Head of caudate nucleus (tissue), 42 donors: ENCODE results near the gene FGFRL1.
"Not testable (repeated sequence)": the region's sequence is repeated elsewhere in the genome, so short reads cannot be mapped to it uniquely, and the experiment has no call there.

ENCODE experiments used
- DNase-seq, 42 donors: peaks; one replicate each; pipeline versions ENCODE4 v3.0.0 to v3.0.0-alpha.2; 2020 to 2021; ENCODE audit warnings: mixed read lengths in 7 of 42
- intact Hi-C: fragments of 100-400 bp; cut with DNase I; formaldehyde crosslinking; loops from one replicate; pipeline ENCODE4 v1.15.0; 2022

Gene FGFRL1

DNA sequence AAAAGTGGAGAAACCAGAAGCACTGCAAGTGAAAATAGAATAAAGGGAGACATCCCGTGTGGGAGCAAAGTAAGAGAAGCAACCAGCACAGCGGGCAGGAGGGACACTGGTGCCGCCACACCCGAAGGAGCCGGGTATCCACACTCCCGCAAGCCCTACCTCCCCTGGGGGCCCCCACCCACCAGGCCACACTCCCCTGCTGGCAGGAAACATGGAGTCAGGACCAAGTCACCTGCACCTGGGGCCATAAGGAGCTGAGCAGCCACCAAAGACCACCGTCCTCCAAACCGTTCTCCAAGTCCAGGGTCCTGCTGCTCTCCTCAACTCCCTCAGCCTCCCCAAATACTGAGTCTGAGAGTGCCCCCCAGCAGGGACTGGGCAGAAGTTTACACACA is 30.5 kb downstream of the FGFRL1 start:
- DNase-seq: no peak
- intact Hi-C loops: no loop called here

DNA sequence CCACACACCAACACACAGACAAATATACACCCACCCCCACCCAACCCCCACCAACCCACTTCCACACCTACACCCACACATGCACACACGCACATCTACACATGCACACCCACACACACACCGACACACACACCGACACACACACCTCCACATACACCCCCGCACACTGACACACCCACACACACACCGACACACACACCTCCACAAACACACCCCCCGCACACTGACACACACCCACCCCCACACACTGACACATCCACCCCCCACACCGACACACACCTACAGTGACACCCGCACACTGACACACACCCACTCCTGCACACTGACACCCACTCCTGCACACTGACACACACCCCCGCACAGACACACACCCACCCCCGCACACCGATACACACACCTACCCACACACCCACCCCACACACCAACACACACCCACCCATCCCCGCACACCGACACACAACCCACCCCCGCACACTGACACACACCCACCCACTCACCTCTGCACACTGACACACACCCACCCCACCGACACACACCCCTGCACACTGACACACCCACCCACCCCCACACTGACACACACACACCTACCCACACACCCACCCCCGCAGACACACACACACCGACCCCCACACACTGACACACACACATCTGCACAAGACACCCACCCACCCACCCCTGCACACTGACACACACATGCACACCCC is 31.1 kb downstream of the FGFRL1 start:
- DNase-seq: peak in 1 of 42 donors; percentile 2
- intact Hi-C loops: no loop called here

DNA sequence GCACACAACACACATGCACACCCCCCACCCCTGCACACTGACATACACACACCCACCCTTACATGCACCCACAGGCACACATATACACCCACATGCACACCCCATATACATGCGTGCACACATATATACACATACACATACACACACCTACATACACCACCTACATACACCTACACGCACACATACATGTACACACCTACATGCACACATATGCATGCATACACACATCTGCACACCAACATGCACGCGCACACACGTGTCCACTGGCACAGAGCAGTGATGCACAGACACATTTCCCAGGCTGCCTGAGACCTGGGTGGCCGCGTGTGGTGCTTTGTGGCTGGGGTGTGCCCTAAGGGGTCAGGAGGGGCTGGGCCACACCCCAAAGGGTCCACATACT is 31.7 kb downstream of the FGFRL1 start:
- intact Hi-C loops: no loop called here

DNA sequence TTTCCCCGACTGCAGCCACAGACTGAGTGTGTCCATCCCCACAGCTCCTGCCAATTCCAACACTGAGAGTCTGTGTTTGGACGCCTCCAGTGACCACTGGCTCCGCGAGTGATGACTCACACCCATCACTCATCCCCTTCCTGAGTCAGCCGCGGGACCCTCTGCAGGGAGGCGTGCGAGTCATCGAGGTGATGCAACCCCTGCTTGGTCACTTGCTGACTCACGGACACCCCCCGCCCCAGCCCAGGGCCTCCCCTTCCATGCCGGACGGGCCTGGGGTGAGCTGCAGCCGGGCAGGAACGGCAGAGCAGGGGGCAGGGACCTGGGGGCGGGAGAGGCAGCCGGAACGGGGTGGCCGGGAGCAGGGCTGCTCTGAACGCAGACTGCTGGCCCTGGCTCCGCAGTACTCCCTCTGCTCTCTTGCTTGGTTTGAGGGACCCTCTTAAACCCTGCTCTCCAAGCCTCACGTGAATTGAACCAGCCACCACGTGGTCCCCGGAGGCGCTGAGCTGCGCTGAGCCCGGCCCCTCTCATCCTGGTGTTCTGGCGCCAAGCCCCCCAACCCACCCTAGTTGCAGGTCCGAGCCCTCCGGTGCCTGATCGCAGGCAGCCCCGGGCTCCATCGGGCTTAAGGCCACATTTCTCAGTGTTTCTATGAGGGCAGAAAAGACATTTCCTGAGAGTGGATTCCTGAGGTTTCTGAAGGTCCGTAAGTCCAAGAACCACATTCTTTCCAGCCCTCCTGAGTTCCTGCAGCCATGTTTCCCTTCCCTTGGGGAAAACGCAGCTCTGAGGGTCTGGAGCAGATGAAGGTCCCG is 32.4 kb downstream of the FGFRL1 start:
- peak in 38 of 42 donors; percentile 38 to 95 (median 68) for DNase-seq
- intact Hi-C loops: no loop called here

More for the DNA sequence above, 31.7 kb downstream of the FGFRL1 start:
- DNase-seq: no peak

DNA sequence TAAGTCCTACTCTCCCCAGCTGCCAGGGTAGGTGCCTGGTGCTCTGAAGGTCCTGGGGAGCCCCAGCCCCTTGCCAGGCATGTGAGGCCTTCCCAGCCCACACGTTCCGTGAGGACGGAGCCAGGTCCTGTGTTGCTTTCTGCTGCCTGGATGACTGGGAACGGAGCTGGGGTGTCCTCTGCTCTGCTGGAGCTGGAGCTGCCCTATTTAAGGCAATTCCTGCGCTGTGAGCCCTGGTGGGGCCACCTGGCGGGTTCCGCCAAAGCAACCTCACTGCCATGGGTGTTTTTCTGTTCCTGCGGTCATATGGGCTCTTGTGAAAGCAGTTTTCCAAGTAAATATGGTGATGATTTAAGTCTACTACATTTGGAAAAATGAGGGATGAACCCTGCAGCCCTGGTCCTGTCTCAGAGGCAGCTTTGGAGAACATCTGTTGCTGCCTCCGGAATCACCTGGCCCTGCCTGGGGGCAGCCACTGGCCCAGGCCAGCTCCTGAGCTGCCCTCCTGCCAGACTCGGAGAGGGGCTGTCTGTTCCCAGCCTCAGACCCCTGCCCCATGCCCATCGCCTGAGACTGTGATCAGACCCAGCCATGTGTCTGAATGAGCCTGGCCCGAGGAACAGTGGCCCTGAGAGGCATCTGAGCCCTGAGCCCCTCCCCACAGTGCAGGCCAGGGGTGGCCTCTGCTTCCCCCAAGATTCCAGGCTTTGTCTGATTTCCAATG is 33.2 kb downstream of the FGFRL1 start:
- intact Hi-C loops: no loop called here
- peak in 2 of 42 donors; percentile 6 to 8 for DNase-seq

DNA sequence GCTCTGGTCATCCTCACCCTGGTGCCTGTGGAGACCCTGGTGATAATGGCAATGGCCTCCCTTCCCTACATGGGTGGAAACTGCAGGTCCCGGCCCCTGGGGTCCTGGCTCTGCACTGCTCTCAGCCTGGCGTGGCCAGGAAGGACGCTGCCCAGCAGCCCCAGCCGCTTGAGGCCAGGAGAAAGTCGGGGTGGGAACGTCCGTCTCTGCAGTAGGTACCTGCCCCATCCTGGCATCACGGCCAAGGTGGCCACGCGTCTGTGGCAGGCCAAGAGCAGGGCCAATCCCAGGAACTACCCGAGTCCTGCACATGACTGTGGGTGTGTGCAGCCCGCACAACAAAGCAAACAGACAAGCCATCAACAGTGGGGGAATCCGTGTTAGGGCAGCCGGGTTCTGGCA is 33.8 kb downstream of the FGFRL1 start:
- peak in 3 of 42 donors; percentile 11 to 23 (median 12) for DNase-seq
- intact Hi-C loops: no loop called here

DNA sequence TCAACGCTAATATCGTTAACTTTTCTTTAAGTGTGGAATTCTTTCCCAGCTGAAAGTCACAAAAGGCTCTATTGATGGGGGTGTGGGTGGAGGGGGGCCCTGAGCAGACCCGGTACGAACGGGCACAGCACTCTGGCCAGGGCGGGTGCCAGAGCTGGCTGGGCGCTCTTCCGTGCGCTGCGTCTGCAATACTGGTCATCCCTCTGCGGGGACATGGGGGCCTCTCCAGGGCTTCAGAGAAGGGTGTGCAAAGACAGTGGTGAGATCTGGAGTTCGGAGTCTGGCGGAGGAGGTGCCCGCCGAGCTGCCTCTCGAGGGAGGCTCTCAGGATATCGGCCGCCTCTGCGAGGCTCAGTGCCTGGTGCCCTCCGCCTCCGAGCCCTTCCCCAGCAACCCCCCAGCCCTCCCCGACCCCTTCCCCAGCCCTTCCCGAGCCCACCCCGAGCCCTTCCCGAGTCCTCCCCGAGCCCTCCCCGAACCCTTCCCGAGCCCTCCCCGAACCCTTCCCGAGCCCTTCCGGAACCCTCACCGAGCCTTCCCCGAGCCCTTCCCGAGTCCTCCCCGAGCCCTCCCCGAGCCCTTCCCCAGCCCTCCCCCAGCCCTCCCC is 34.3 kb downstream of the FGFRL1 start:
- intact Hi-C loops: no loop called here
- DNase-seq: peak in 5 of 42 donors; percentile 5 to 70 (median 27)

DNA sequence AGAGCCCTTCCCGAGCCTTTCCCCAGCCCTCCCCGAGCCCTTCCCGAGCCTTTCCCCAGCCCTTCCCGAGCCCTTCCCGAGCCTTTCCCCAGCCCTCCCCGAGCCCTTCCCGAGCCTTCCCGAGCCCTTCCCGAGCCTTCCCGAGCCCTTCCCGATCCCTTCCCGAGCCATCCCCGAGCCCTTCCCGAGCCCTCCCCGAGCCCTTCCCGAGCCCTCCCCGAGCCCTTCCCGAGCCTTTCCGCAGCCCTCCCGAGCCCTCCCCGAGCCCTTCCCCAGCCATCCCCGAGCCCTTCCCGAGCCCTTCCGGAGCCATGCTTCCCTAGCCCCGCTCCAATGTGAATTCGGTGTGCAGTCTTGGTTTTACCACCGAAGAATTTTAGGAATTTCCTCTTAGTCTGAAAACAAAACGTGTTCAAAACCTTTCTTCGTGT is 35.2 kb downstream of the FGFRL1 start:
- intact Hi-C loops: not testable (repeated sequence)

DNA sequence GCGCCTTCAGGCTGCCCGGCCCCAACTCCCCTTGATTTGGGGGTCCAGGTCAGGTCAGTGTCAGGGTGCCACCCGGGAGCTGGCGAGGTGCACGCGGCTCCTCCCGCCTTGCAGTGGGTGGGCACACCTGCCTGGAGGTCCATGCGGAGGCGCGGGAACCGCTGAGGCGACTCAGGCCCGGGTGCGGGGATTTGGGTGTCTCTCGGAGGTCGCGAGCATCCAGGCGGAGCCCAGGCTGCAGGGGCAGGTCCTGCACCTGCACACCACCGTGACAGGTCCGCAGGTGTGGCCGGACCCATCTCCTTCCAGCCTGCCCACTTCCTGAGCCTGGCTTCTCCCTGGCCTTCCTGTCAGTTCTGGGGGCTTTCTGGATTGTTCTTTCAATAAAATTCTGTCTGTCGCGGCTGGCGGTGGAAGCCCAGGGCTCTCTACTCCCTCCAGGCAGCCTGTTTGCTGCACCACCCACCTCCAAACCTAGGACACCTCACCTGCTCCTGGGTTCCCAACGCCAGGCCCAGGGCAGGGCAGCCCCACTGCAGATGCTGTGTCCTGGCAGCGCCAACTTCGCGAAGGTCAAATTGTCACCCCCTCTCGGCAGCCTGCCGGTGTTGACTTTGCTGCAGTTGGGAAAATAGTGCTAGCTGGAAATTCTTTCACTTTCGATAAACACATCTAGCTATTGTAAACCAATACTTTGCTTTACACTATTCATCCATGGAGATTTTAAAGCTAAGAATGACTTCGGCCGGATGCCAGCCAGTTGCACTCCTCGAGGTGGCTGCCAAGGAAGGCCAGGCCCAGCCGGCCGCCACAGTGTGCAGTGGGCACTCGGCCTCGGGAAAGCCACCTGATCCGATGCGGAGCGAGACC is 35.9 kb downstream of the FGFRL1 start:
- intact Hi-C loops: no loop called here
- DNase-seq: peak in 12 of 42 donors; percentile 2 to 44 (median 17)

More for the DNA sequence above, 35.2 kb downstream of the FGFRL1 start:
- DNase-seq: peak in 37 of 42 donors; percentile 37 to 79 (median 61)

DNA sequence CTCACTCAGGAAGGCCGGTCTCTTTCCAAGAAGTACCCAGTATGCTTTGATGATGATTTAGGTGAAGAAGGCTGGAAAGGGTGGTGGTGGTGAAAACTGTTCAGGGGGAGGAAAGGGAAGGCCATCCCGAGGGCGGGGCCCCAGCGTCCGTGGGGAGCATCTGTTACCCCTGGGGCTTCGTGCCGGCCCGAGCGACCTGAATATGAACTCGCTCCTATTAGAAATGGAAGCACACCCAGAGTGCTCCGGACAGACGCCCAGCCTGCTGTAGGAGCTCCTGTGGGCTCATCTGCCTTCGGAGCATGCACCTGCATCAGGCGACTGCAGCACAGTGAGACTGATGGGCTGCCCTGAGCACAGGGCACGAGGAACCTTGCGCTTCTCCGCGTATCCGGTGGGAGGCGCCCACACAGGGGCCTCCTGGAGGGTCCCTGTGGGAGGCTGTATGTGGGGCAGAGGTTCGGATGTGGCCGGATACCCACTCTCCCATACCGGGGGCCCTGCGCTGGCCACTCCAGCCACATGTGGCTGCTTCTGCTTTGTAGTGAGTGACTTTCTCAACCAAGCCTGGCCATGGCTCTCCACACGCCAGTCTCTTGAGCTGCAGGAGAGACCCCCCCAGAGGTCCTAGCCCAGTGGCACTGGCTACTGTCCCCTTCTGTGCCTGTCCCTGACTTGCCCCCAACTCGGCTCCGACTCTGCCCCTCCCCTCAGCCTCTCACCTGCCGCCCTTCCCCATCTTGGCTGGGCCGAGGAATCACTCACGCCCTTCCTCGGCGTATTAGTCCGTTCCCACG is 36.7 kb downstream of the FGFRL1 start:
- intact Hi-C loops: no loop called here
- peak in 11 of 42 donors; percentile 1 to 45 (median 12) for DNase-seq

DNA sequence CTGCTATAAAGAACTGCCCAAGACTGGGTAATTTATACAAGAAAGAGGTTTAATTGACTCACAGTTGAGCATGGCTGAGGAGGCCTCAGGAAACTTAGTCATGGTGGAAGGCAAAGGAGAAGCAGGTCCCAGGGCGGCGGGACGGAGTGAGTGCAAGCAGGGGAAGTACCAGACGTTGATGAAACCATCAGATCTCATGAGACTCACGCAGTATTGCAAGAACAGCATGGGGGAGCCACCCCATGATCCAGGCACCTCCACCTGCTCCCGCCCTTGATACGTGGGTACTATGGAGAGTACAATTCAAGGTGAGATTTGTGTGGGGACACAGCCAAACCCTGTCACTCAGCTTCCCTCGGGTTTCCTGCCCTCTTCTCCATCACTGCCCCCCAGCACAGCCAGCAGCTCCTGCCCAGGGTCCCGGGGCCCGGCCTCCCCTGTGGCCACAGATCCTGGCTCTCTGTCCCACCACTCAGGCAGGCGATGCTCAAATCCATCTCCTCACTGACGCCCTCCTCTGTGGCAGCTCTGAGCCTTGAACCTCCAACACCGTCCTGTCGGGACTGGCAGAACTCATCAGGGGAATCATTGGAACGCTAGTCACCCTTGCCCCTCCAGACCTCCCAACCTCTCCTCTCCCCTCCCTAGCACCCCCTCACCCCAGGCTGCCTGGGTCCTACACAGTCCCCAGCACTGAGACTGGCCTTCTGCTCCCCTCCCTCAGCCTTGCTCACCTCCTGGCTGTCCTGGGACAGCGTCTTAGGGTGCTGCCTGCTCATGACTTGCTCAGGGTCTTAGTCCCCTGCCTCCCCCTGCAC is 37.6 kb downstream of the FGFRL1 start:
- peak in 10 of 42 donors; percentile 6 to 39 (median 11) for DNase-seq
- intact Hi-C loops: no loop called here

DNA sequence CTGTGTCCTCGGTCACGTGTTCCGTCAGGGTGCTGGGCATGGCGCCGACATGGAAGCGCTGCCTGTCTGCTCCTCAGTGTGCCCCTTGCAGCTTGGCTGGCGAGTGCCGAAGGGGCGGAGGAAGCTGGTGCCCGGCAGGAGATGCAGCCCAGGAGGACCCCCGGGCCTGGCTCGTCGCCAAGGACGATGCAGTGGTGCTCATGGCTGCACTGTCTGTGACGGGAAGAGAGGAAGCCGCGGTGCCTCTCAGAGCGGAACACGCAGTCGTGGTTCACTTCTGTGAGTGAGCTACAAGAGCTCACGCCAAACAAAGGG is 38.1 kb downstream of the FGFRL1 start:
- intact Hi-C loops: no loop called here
- DNase-seq: peak in 9 of 42 donors; percentile 3 to 44 (median 13)

DNA sequence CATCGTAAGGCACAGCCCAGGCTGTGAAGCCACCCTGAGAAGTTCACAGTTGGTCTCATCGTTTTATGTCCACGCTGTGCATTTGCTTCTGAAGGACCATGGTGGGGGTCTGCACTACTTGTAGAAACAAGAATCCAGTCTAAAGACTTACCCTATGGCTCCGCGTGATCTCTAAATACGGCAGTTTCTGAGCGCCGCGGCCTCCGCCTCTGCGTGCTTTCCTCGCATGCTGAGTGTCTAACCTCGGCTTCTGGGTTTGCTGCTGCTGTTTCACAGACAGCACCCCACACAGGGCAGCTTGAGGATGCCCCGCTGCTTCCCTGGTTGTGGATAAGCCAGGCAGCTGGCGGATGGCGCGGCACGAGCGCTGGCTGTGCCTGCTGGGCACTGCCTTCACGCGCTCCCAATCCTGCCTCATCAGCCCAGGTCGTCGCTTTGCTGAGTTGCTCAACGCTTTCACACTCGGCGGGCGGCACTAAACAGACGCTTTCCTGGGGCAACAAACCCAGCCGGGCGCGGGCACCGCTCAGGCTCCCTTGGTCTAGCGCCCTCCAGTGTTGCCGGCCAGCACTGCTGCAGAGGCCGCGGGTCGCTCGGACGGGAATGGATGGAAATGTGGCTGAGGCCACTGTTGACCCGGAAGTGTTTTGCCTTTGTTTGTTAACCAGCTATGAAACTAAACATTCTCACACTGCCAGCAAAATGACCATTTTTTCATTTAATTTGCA is 39.2 kb downstream of the FGFRL1 start:
- DNase-seq: peak in 30 of 42 donors; percentile 1 to 86 (median 66)
- intact Hi-C loops: no loop called here

DNA sequence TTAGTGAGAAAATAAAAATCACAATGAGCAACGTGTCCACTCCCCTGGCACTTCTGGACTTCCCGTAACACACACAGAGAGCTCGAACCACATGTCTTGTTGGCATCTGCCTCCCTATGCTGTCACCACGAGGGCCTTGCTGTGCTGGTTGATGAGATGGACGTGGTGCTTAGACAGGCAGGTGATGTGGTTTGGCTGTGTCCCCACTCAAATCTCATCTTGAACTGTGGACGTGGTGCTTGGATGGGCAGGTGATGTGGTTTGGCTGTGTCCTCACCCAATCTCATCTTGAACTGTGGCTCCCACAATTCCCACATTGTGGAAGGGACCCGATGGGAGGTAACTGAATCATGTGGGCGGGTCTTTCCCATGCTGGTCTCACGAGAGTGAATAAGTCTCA is 40.0 kb downstream of the FGFRL1 start:
- intact Hi-C loops: no loop called here
- peak in 4 of 42 donors; percentile 3 to 19 (median 6) for DNase-seq

DNA sequence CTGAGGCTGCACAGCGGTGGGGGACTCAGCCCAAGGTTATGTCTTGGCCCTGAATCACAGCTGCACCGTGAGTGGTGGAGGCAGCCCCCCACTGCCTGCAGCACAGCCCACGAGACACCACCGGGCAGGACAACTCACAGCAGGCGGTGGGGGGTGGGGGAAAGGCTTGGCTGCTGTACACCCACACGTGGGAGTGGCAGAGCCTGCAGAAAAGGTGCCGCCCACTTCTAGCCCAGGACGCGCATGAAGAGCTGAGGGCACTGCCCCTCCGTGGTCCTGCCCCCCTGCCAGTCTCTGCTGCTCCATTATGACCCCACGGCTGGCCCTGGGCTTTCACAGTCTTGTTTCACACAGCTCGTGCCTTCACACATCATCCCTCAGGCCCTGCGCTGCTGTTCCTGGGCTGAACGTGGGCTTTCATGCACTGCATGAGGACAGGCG is 40.8 kb downstream of the FGFRL1 start:
- peak in 11 of 42 donors; percentile 5 to 43 (median 17) for DNase-seq
- intact Hi-C loops: no loop called here
